Measurements from ENCODE around the gene LGALS4. TPM values are rescaled to one million over a fixed set of nuclear protein-coding genes. Genes with fewer than 3 reads are reported as not detected.

LGALS4 gene
- total and polyA plus RNA-seq, 2 experiments from 2014 or later, result 0.87 TPM; not detected in 1

DNA sequence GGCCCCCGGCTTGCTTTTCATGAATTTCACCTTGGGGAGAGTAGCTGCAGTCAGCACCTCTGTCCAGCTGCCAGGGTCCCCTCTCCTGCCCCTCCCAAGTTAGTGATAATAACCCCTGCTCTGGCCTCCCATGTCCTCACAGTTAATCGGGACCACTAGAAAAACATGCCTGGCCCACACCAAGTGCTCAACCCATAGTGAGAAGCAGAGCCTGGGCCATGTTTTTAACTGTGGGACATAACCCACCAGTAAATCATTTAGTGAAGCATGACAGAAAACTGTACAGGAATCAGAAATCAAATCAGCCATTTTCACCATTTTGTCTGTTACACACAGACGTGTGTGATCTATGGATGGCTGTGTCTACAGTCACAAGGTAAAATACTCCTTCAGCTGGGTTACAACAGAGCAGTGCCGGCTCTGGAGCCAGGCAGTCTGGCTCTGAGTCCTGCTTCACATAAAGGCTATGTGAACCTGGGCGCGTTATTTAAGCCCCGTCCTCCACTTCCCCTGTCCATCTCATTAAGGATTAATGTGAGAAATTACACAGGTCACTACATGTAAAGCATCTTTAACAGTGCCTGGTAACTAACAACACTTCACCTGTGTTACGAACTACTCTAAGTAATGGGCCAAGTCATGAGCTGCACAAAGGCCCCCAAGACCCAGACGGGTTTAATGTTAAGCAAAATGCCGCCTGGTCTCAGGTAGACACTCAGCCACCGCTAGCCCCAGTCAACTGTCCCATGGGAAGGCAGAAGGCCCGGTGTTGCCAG lies 26.4 kb upstream of the LGALS4 start:
- Histone ChIP-seq H2AFZ (no peak overlapping the region), H3K36me3 (ENCODE audit: insufficient read depth) (peaks cover 75% of the 10 kb centered on the region), H3F3A (replicated peaks; ENCODE audit: low read depth) (peaks cover 84% of the 10 kb centered on the region), H3K9me2 (ENCODE audit: insufficient read depth) (no peaks in the 10 kb centered on the region), H3K27me3 (ENCODE audit: insufficient read depth) (no peaks in the 10 kb centered on the region), H3K79me2 (replicated peaks; ENCODE audit: insufficient read depth) (peaks cover 32% of the 10 kb centered on the region), H4K20me1 (replicated peaks; ENCODE audit: insufficient read depth) (peaks cover 41% of the 10 kb centered on the region), H3K4me1 (ENCODE audit: insufficient read depth) (no peaks in the 10 kb centered on the region), H3K4me2 (no peak overlapping the region), H3K27ac (ENCODE audit: low read depth) (peak overlapping the region; percentile 55), H3K4me3 (no peak overlapping the region)
- no peak overlapping the region for H3K4me3 Mint-ChIP-seq
- peaks cover 4% of the 10 kb centered on the region; the same call in 2 of the 3 replicates for H3K4me1 Mint-ChIP-seq
- TF ChIP-seq CREB1 (CRISPR knock-in tag; IDR thresholded peaks at IDR 0.05; ENCODE audit: low read depth), result no peak
- TF ChIP-seq JUNB (IDR thresholded peaks at IDR 0.05; ENCODE audit: unreplicated experiment), result no peak
- TF ChIP-seq NANOG (IDR thresholded peaks at IDR 0.05; ENCODE audit: borderline replicate concordance), result no peak
- TF ChIP-seq, protein P1, sequence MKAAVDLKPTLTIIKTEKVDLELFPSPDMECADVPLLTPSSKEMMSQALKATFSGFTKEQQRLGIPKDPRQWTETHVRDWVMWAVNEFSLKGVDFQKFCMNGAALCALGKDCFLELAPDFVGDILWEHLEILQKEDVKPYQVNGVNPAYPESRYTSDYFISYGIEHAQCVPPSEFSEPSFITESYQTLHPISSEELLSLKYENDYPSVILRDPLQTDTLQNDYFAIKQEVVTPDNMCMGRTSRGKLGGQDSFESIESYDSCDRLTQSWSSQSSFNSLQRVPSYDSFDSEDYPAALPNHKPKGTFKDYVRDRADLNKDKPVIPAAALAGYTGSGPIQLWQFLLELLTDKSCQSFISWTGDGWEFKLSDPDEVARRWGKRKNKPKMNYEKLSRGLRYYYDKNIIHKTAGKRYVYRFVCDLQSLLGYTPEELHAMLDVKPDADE (IDR thresholded peaks at IDR 0.05), result no peak
- TF ChIP-seq, protein P2, sequence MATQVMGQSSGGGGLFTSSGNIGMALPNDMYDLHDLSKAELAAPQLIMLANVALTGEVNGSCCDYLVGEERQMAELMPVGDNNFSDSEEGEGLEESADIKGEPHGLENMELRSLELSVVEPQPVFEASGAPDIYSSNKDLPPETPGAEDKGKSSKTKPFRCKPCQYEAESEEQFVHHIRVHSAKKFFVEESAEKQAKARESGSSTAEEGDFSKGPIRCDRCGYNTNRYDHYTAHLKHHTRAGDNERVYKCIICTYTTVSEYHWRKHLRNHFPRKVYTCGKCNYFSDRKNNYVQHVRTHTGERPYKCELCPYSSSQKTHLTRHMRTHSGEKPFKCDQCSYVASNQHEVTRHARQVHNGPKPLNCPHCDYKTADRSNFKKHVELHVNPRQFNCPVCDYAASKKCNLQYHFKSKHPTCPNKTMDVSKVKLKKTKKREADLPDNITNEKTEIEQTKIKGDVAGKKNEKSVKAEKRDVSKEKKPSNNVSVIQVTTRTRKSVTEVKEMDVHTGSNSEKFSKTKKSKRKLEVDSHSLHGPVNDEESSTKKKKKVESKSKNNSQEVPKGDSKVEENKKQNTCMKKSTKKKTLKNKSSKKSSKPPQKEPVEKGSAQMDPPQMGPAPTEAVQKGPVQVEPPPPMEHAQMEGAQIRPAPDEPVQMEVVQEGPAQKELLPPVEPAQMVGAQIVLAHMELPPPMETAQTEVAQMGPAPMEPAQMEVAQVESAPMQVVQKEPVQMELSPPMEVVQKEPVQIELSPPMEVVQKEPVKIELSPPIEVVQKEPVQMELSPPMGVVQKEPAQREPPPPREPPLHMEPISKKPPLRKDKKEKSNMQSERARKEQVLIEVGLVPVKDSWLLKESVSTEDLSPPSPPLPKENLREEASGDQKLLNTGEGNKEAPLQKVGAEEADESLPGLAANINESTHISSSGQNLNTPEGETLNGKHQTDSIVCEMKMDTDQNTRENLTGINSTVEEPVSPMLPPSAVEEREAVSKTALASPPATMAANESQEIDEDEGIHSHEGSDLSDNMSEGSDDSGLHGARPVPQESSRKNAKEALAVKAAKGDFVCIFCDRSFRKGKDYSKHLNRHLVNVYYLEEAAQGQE (IDR thresholded peaks at IDR 0.05; ENCODE audit: unreplicated experiment), result no peak
- no peak for TF ChIP-seq ZNF114 (CRISPR knock-in tag; IDR thresholded peaks at IDR 0.05)
- TF ChIP-seq, protein P3, sequence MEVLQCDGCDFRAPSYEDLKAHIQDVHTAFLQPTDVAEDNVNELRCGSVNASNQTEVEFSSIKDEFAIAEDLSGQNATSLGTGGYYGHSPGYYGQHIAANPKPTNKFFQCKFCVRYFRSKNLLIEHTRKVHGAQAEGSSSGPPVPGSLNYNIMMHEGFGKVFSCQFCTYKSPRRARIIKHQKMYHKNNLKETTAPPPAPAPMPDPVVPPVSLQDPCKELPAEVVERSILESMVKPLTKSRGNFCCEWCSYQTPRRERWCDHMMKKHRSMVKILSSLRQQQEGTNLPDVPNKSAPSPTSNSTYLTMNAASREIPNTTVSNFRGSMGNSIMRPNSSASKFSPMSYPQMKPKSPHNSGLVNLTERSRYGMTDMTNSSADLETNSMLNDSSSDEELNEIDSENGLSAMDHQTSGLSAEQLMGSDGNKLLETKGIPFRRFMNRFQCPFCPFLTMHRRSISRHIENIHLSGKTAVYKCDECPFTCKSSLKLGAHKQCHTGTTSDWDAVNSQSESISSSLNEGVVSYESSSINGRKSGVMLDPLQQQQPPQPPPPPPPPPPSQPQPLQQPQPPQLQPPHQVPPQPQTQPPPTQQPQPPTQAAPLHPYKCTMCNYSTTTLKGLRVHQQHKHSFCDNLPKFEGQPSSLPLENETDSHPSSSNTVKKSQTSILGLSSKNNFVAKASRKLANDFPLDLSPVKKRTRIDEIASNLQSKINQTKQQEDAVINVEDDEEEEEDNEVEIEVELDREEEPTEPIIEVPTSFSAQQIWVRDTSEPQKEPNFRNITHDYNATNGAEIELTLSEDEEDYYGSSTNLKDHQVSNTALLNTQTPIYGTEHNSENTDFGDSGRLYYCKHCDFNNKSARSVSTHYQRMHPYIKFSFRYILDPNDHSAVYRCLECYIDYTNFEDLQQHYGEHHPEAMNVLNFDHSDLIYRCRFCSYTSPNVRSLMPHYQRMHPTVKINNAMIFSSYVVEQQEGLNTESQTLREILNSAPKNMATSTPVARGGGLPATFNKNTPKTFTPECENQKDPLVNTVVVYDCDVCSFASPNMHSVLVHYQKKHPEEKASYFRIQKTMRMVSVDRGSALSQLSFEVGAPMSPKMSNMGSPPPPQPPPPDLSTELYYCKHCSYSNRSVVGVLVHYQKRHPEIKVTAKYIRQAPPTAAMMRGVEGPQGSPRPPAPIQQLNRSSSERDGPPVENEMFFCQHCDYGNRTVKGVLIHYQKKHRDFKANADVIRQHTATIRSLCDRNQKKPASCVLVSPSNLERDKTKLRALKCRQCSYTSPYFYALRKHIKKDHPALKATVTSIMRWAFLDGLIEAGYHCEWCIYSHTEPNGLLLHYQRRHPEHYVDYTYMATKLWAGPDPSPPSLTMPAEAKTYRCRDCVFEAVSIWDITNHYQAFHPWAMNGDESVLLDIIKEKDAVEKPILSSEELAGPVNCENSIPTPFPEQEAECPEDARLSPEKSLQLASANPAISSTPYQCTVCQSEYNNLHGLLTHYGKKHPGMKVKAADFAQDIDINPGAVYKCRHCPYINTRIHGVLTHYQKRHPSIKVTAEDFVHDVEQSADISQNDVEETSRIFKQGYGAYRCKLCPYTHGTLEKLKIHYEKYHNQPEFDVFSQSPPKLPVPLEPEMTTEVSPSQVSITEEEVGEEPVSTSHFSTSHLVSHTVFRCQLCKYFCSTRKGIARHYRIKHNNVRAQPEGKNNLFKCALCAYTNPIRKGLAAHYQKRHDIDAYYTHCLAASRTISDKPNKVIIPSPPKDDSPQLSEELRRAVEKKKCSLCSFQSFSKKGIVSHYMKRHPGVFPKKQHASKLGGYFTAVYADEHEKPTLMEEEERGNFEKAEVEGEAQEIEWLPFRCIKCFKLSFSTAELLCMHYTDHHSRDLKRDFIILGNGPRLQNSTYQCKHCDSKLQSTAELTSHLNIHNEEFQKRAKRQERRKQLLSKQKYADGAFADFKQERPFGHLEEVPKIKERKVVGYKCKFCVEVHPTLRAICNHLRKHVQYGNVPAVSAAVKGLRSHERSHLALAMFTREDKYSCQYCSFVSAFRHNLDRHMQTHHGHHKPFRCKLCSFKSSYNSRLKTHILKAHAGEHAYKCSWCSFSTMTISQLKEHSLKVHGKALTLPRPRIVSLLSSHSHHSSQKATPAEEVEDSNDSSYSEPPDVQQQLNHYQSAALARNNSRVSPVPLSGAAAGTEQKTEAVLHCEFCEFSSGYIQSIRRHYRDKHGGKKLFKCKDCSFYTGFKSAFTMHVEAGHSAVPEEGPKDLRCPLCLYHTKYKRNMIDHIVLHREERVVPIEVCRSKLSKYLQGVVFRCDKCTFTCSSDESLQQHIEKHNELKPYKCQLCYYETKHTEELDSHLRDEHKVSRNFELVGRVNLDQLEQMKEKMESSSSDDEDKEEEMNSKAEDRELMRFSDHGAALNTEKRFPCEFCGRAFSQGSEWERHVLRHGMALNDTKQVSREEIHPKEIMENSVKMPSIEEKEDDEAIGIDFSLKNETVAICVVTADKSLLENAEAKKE (CRISPR knock-in tag; IDR thresholded peaks at IDR 0.05), result no peak
- DNase-seq (ENCODE audit: low spot score) (no peak), ATAC-seq (no peak)
- H3K9me3 Mint-ChIP-seq, result no peaks in the 10 kb centered on the region
- H3K36me3 Mint-ChIP-seq (ENCODE audit: low read depth), result peaks cover 94% of the 10 kb centered on the region
- H3K27ac Mint-ChIP-seq, result 0 out of 2 replicates have a peak overlapping the region, but pooled peaks have one; percentile 61
- H3K27me3 Mint-ChIP-seq (ENCODE audit: insufficient read depth, low read depth, poor library complexity), result peaks cover 19% of the 10 kb centered on the region

All from GM23338 (cell line).